K562 (cell line): ENCODE results near the gene HOXB7. TPM values are rescaled to one million over a fixed set of nuclear protein-coding genes. Genes with fewer than 3 reads are reported as not detected.

Experiments
- BHLHE40 ChIP-seq: IDR thresholded peaks from 2 replicates; pipeline ENCODE4 v1.6.1; 2011; ENCODE audit warnings: low read length, improper control_type of control experiment
- E2F6 ChIP-seq, 2 experiments: IDR thresholded peaks; 2 replicates each; pipeline ENCODE4 v1.6.1; 2011; ENCODE audit warnings: borderline replicate concordance in 1 of 2, control low read depth in 1 of 2, low read depth in 1 of 2, low read length in 1 of 2, mild to moderate bottlenecking in 1 of 2, mixed read lengths in 1 of 2, moderate library complexity in 1 of 2; ENCODE audit not compliant: insufficient read depth in 1 of 2, insufficient read length in 1 of 2, poor library complexity in 1 of 2, severe bottlenecking in 1 of 2; ENCODE audit errors: extremely low read depth in 1 of 2
- ESRRB ChIP-seq: fragments of 250-450 bp; sonication (Bioruptor Pico); IDR thresholded peaks from 2 replicates; pipeline ENCODE4 v1.5.0; 2020; ENCODE audit warnings: mild to moderate bottlenecking, moderate library complexity, borderline replicate concordance
- GTF2E2 ChIP-seq: fragments of 200-800 bp; sonication (Bioruptor generic); IDR thresholded peaks from 2 replicates; pipeline ENCODE4 v1.6.1; 2016; ENCODE audit warnings: missing genetic modification characterization, missing compliant biosample characterization
- HDAC1 ChIP-seq, 2 experiments: fragments of 450-650 bp; IDR thresholded peaks; 2 replicates each; pipeline ENCODE4 v1.6.1; 2016 to 2017; ENCODE audit warnings: inconsistent platforms in 1 of 2, mild to moderate bottlenecking in 1 of 2, moderate library complexity in 1 of 2
- HDAC3 ChIP-seq: fragments of 450-650 bp; IDR thresholded peaks from 2 replicates; pipeline ENCODE4 v1.6.1; 2018; ENCODE audit warnings: borderline replicate concordance, mild to moderate bottlenecking, moderate library complexity; ENCODE audit not compliant: partially characterized antibody
- HSF4 ChIP-seq: fragments of 250-450 bp; sonication (Bioruptor Pico); IDR thresholded peaks from 2 replicates; pipeline ENCODE4 v2.1.2; 2022; ENCODE audit warnings: mild to moderate bottlenecking, moderate library complexity, borderline replicate concordance
- L3MBTL2 ChIP-seq: fragments of 450-650 bp; IDR thresholded peaks from 2 replicates; pipeline ENCODE4 v1.6.1; 2016; ENCODE audit warnings: mild to moderate bottlenecking, moderate library complexity
- NR2C2 ChIP-seq, 2 experiments: fragments of 200-800 bp in 1 of 2; sonication (Bioruptor generic) in 1 of 2; sonication (generic) in 1 of 2; formaldehyde crosslinking in 1 of 2; IDR thresholded peaks; 2 replicates each; pipeline versions ENCODE4 v1.6.1 to v1.8.0; 2016 to 2022; ENCODE audit warnings: mild to moderate bottlenecking in 1 of 2, missing compliant biosample characterization in 1 of 2, missing genetic modification characterization in 1 of 2, missing genetic modification reagents in 1 of 2
- PKNOX1 ChIP-seq: fragments of 450-650 bp; IDR thresholded peaks from 2 replicates; pipeline ENCODE4 v1.6.1; 2016
- POLR2AphosphoS2 ChIP-seq: IDR thresholded peaks from 2 replicates; pipeline ENCODE4 v1.6.1; 2012; ENCODE audit warnings: low read length, improper control_type of control experiment
- SIN3A ChIP-seq, 2 experiments: fragments of 150-350 bp in 1 of 2; IDR thresholded peaks; 2 replicates each; pipeline ENCODE4 v1.6.1; 2011 to 2016; ENCODE audit warnings: borderline replicate concordance in 2 of 2, low read depth in 2 of 2, low read length in 2 of 2, mild to moderate bottlenecking in 2 of 2, moderate library complexity in 2 of 2; ENCODE audit not compliant: control insufficient read depth in 1 of 2
- SRSF7 ChIP-seq: fragments of 200-400 bp; formaldehyde crosslinking; optimal IDR thresholded peaks from 2 replicates; pipeline ENCODE3; 2017; ENCODE audit warnings: mild to moderate bottlenecking, low read depth, low read length
- TSC22D4 ChIP-seq: fragments of 450-650 bp; IDR thresholded peaks from 2 replicates; pipeline ENCODE4 v1.6.1; 2016; ENCODE audit warnings: missing genetic modification characterization, missing biosample characterization, control low read depth
- WHSC1 ChIP-seq: IDR thresholded peaks from one replicate; pipeline ENCODE4 v1.6.1; 2012; ENCODE audit warnings: low read length, control low read depth, inconsistent platforms
- ZBTB33 ChIP-seq: sonication (generic); formaldehyde crosslinking; IDR thresholded peaks from 2 replicates; pipeline ENCODE4 v1.8.1; 2023; ENCODE audit warnings: mild to moderate bottlenecking, missing genetic modification reagents
- ZMIZ1 ChIP-seq, 2 experiments: fragments of 150-350 bp in 1 of 2; IDR thresholded peaks; 2 replicates each; pipeline ENCODE4 v1.6.1; 2012 to 2016; ENCODE audit warnings: low read depth in 2 of 2, low read length in 2 of 2, mild to moderate bottlenecking in 1 of 2, moderate library complexity in 1 of 2
- ZNF589 ChIP-seq: fragments of 200-800 bp; sonication (Bioruptor generic); IDR thresholded peaks from 2 replicates; pipeline ENCODE4 v1.6.1; 2016; ENCODE audit warnings: low read depth, missing genetic modification characterization, missing compliant biosample characterization
- ZNF76 ChIP-seq: fragments of 250-450 bp; sonication (Bioruptor Pico); IDR thresholded peaks from 2 replicates; pipeline ENCODE4 v1.4.0; 2020; ENCODE audit warnings: mild to moderate bottlenecking, moderate library complexity, borderline replicate concordance
- polyA plus RNA-seq, 8 experiments: library from polyadenylated mRNA; depleted of rRNA in 4 of 8; stranded (reverse) in 5 of 8; unstranded in 3 of 8; fragments of >200 nt; fragmentation: Nextera tagmentation in 2 of 8; fragmentation: Illumina TruSeq in 1 of 8; extraction: Ambion mirVana in 2 of 8; extraction: Trizol in 1 of 8; gene quantifications; 2 replicates each; pipeline versions ENCODE4 v1.2.1 to v1.2.3, GENCODE V29; 2011 to 2014; ENCODE audit warnings: inconsistent platforms in 1 of 8, missing spikeins in 1 of 8
- total RNA-seq, 7 experiments: library from RNA; depleted of rRNA in 6 of 7; stranded (reverse); fragments of >200 nt in 6 of 7; fragmentation: Illumina TruSeq in 2 of 7; extraction: Trizol in 2 of 7; gene quantifications; 2 replicates each; pipeline versions ENCODE4 v1.2.1 to v1.2.3, GENCODE V29; 2011 to 2021; ENCODE audit warnings: low replicate concordance in 1 of 7

HOXB7 gene
- total and polyA plus RNA-seq, 9 of the 15 experiments (the other 6 are each of a cell fraction or from before 2014, with no cell fraction given): 5.5 to 16.7 (median 8.3) TPM

DNA sequence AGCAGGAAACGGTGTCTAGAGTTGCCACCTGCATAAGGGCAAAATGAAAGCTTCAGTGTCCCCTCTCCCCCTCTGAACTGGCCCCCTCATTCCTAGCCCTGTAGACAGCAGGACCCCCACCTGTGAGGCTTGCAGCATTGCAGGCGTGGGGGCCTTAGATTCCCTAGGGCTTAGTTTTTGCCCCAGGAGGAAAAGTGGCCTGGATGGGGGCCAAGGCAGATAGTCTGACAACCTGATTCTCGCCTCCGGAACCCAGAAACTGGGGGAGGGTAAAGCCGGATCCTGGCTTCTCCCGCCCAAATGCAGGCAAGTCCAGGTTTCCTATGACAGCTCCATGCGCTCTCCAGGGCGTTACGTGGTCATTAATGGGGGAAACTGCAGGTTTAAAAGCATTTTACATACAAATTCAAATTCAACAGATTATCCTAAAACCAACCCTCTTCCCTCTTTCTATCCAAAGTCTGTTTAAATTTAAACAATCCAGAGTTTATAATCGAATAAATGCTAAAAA is 5.4 kb downstream of the HOXB7 start (continued):
- TF ChIP-seq ZMIZ1 (IDR thresholded peaks at IDR 0.05; ENCODE audit: low read depth in 2 of 2, low read length in 2 of 2) (no peak), NR2C2 (CRISPR knock-in tag; IDR thresholded peaks at IDR 0.05) (no peak), NR2C2 (tag; IDR thresholded peaks at IDR 0.05) (peak; percentile 33; the same call in 1 of the 2 replicates), E2F6 (IDR thresholded peaks at IDR 0.05; ENCODE audit: borderline replicate concordance in 1 of 2, extremely low read depth in 1 of 2, insufficient read depth in 1 of 2, insufficient read length in 1 of 2, low read depth in 1 of 2, low read length in 1 of 2, poor library complexity in 1 of 2, severe bottlenecking in 1 of 2) (peak; percentile 61 to 92), ZBTB33 (CRISPR knock-in tag) (no peak), L3MBTL2 (peak; percentile 81), HSF4 (no peak), HDAC3 (no peak), ZNF76 (no peak), GTF2E2 (tag) (0 out of 2 replicates have a peak, but pooled peaks have one; percentile 42), POLR2AphosphoS2 (no peak), SIN3A (IDR thresholded peaks at IDR 0.05; ENCODE audit: borderline replicate concordance in 2 of 2, control insufficient read depth in 1 of 2, low read depth in 2 of 2, low read length in 2 of 2) (no peak), HDAC1 (IDR thresholded peaks at IDR 0.05) (no peak), BHLHE40 (no peak), ESRRB (CRISPR knock-in tag) (no peak), TSC22D4 (tag) (no peak), SRSF7 (no peak), ZNF589 (peak; percentile 45; the same call in 1 of the 2 replicates), WHSC1 (no peak), PKNOX1 (no peak)
